ENCODE measurements around the gene CPN2. TPM values are rescaled to one million over a fixed set of nuclear protein-coding genes. Genes with fewer than 3 reads are reported as not detected.

CPN2 gene
- total RNA-seq, 2 donors from 2014 or later, result 1.3 TPM; not detected in 1

DNA sequence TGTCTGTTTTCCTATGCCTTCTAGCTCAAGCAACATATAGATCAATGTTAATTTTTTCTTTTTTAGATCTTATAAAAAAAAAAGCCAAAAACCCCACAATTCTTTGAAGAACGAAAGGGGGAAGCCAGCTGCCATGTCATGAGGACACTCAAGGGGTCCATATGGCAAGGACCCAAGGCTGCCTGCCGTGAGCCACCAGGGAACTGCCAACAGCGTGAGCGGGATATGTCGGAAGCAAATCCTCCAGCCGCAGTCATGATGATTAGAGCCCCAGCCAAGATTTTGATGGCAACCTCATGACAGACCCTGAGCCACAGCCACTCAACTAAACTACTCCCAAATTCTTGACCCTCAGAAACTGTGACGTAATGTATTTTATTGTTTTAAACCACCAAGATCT is 41.4 kb upstream of the CPN2 start:
- 88% methylated on average over 7 of the region's 7 CpGs for WGBS
- H3K27me3 ChIP-seq (replicated peaks; ENCODE audit: insufficient read depth), result peaks cover 8% of the 10 kb centered on the region
- intact Hi-C loops (cut with DNase I), result no loop called here
- no peaks in the 10 kb centered on the region for H3K4me1 ChIP-seq (replicated peaks)
- H3K27ac ChIP-seq, result no peak overlapping the region
- H3K9me3 ChIP-seq, result no peaks in the 10 kb centered on the region
- no peaks in the 10 kb centered on the region for H3K36me3 ChIP-seq
- TF ChIP-seq POLR2AphosphoS5 (IDR thresholded peaks at IDR 0.05), result no peak
- no peak for TF ChIP-seq POLR2A (IDR thresholded peaks at IDR 0.05)
- TF ChIP-seq, protein P1, sequence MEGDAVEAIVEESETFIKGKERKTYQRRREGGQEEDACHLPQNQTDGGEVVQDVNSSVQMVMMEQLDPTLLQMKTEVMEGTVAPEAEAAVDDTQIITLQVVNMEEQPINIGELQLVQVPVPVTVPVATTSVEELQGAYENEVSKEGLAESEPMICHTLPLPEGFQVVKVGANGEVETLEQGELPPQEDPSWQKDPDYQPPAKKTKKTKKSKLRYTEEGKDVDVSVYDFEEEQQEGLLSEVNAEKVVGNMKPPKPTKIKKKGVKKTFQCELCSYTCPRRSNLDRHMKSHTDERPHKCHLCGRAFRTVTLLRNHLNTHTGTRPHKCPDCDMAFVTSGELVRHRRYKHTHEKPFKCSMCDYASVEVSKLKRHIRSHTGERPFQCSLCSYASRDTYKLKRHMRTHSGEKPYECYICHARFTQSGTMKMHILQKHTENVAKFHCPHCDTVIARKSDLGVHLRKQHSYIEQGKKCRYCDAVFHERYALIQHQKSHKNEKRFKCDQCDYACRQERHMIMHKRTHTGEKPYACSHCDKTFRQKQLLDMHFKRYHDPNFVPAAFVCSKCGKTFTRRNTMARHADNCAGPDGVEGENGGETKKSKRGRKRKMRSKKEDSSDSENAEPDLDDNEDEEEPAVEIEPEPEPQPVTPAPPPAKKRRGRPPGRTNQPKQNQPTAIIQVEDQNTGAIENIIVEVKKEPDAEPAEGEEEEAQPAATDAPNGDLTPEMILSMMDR (IDR thresholded peaks at IDR 0.05), result no peak
- no peak overlapping the region for H3K4me3 ChIP-seq
- no peak for DNase-seq (ENCODE audit: low spot score)

- DNase-seq (ENCODE audit: low spot score), result no peak
- H3K27me3 ChIP-seq (replicated peaks; ENCODE audit: insufficient read depth), result no peaks in the 10 kb centered on the region
- H3K4me1 ChIP-seq (replicated peaks), result no peaks in the 10 kb centered on the region
- H3K4me3 ChIP-seq, result no peak overlapping the region
- H3K9me3 ChIP-seq, result no peaks in the 10 kb centered on the region
- TF ChIP-seq POLR2A (IDR thresholded peaks at IDR 0.05), result no peak
- TF ChIP-seq, protein P1 (IDR thresholded peaks at IDR 0.05), result no peak
- no peak for TF ChIP-seq POLR2AphosphoS5 (IDR thresholded peaks at IDR 0.05)
- H3K27ac ChIP-seq, result no peak overlapping the region
- intact Hi-C loops (cut with DNase I), result no loop called here
- H3K36me3 ChIP-seq, result no peaks in the 10 kb centered on the region
Measured at GRCh38 chr3:194390835-194391234, 39.7 kb upstream of the CPN2 start.

DNA sequence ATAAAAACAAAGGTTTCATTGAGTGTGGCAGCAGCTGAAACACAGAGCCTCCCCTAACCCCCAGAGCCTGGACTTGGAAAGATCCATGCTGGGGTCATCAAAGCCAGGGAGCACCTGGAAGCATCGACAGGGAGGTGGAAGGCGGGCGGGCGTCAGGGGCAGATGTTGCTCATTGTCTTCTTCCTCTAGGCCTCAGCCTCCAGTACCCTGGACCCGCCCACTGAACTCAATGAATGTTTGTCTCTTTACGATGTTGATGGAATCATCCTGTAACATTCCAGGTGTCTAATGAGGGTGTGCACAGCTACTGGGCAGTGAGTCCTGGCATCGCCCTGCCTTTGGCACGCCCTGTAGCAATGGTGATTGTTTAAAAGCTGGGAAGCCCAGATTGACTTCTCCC is 38.1 kb upstream of the CPN2 start:
- intact Hi-C loops (cut with DNase I), result no loop called here
- H3K36me3 ChIP-seq, result no peaks in the 10 kb centered on the region
- no peak overlapping the region for H3K27ac ChIP-seq
- no peak for DNase-seq (ENCODE audit: low spot score)
- no peaks in the 10 kb centered on the region for H3K27me3 ChIP-seq (replicated peaks; ENCODE audit: insufficient read depth)
- TF ChIP-seq POLR2AphosphoS5 (IDR thresholded peaks at IDR 0.05), result no peak
- no peak for TF ChIP-seq POLR2A (IDR thresholded peaks at IDR 0.05)
- TF ChIP-seq, protein P1 (IDR thresholded peaks at IDR 0.05), result no peak
- H3K4me3 ChIP-seq, result no peak overlapping the region
- H3K9me3 ChIP-seq, result no peaks in the 10 kb centered on the region
- H3K4me1 ChIP-seq (replicated peaks), result no peaks in the 10 kb centered on the region
- WGBS, result 82% methylated on average over 8 of the region's 8 CpGs

GRCh38 chr3:194387926-194388418 is 36.8 kb upstream of the CPN2 start:
- DNase-seq (ENCODE audit: low spot score), result no peak
- H3K27me3 ChIP-seq (replicated peaks; ENCODE audit: insufficient read depth), result no peaks in the 10 kb centered on the region
- H3K27ac ChIP-seq, result no peak overlapping the region
- H3K4me3 ChIP-seq, result no peak overlapping the region
- no peak for TF ChIP-seq POLR2AphosphoS5 (IDR thresholded peaks at IDR 0.05)
- no peak for TF ChIP-seq POLR2A (IDR thresholded peaks at IDR 0.05)
- TF ChIP-seq, protein P1 (IDR thresholded peaks at IDR 0.05), result no peak
- WGBS, result 99% methylated on average over 8 of the region's 8 CpGs
- intact Hi-C loops (cut with DNase I), result no loop called here
- H3K9me3 ChIP-seq, result no peaks in the 10 kb centered on the region
- H3K36me3 ChIP-seq, result no peaks in the 10 kb centered on the region
- no peaks in the 10 kb centered on the region for H3K4me1 ChIP-seq (replicated peaks)

- 96% methylated on average over 6 of the region's 6 CpGs for WGBS
- Histone ChIP-seq H3K27me3 (replicated peaks; ENCODE audit: insufficient read depth) (no peaks in the 10 kb centered on the region), H3K4me3 (no peak overlapping the region), H3K4me1 (replicated peaks) (no peaks in the 10 kb centered on the region), H3K36me3 (no peaks in the 10 kb centered on the region), H3K9me3 (no peaks in the 10 kb centered on the region), H3K27ac (no peak overlapping the region)
- TF ChIP-seq POLR2A (IDR thresholded peaks at IDR 0.05), result no peak
- TF ChIP-seq, protein P1 (IDR thresholded peaks at IDR 0.05), result no peak
- TF ChIP-seq POLR2AphosphoS5 (IDR thresholded peaks at IDR 0.05), result no peak
- intact Hi-C loops (cut with DNase I), result no loop called here
- no peak for DNase-seq (ENCODE audit: low spot score)
Measured at GRCh38 chr3:194387276-194387675, 36.1 kb upstream of the CPN2 start.
